ENCODE measurements around the gene JUNB. TPM values are rescaled to one million over a fixed set of nuclear protein-coding genes. Genes with fewer than 3 reads are reported as not detected.

JUNB gene
- total and polyA plus RNA-seq, 4 donors = 111 to 689 (median 163) TPM

GRCh38 chr19:12838182-12838885, 47.0 kb downstream of the JUNB start, which contains the start of gene MAST1:
Gene MAST1, plus strand, starts transcription at chr19:12838515. Its CDS starts 58 bp downstream, at chr19:12838573.
- WGBS, 2 donors = 1% methylated on average over 50 to 69 of the region's 69 CpGs
- ATAC-seq (ENCODE audit: insufficient read depth, low FRiP score) (no peak), DNase-seq (peak in 1 of 3 donors; percentile 22)
- Histone ChIP-seq H3K27me3 (ENCODE audit: control insufficient read depth in 3 of 3, insufficient read depth in 3 of 3, low read length in 2 of 3) (peaks cover 0 to 72% (median 67%) of the 10 kb centered on the region in 3 donors), H3K4me1 (ENCODE audit: control insufficient read depth in 5 of 5, insufficient read depth in 5 of 5, low read length in 5 of 5) (peaks cover 0 to 12% (median 0%) of the 10 kb centered on the region in 5 donors), H3K27ac (ENCODE audit: low read depth in 1 of 2, low read length in 1 of 2) (no peak within 1 kb of the TSS), H3K36me3 (ENCODE audit: control insufficient read depth in 4 of 4, insufficient read depth in 4 of 4, low read length in 4 of 4) (no peaks in the 10 kb centered on the region), H3K9ac (ENCODE audit: insufficient read depth in 1 of 2, low read length in 2 of 2) (no peak within 1 kb of the TSS), H3K4me3 (no peak within 1 kb of the TSS), H3K9me3 (ENCODE audit: control insufficient read depth in 4 of 4, insufficient read depth in 3 of 4, low read length in 3 of 4) (peaks cover 0 to 8% (median 0%) of the 10 kb centered on the region in 4 donors)
- TF ChIP-seq, protein P1, sequence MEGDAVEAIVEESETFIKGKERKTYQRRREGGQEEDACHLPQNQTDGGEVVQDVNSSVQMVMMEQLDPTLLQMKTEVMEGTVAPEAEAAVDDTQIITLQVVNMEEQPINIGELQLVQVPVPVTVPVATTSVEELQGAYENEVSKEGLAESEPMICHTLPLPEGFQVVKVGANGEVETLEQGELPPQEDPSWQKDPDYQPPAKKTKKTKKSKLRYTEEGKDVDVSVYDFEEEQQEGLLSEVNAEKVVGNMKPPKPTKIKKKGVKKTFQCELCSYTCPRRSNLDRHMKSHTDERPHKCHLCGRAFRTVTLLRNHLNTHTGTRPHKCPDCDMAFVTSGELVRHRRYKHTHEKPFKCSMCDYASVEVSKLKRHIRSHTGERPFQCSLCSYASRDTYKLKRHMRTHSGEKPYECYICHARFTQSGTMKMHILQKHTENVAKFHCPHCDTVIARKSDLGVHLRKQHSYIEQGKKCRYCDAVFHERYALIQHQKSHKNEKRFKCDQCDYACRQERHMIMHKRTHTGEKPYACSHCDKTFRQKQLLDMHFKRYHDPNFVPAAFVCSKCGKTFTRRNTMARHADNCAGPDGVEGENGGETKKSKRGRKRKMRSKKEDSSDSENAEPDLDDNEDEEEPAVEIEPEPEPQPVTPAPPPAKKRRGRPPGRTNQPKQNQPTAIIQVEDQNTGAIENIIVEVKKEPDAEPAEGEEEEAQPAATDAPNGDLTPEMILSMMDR (IDR thresholded peaks at IDR 0.05; ENCODE audit: control extremely low read depth, extremely low read depth) = peak; percentile 5

GRCh38 chr19:12838886-12839756, 47.8 kb downstream of the JUNB start:
- Histone ChIP-seq H3K27me3 (ENCODE audit: control insufficient read depth in 3 of 3, insufficient read depth in 3 of 3, low read length in 2 of 3) (peaks cover 0 to 71% (median 64%) of the 10 kb centered on the region in 3 donors), H3K36me3 (ENCODE audit: control insufficient read depth in 4 of 4, insufficient read depth in 4 of 4, low read length in 4 of 4) (no peaks in the 10 kb centered on the region), H3K4me1 (ENCODE audit: control insufficient read depth in 5 of 5, insufficient read depth in 5 of 5, low read length in 5 of 5) (peaks cover 0 to 12% (median 0%) of the 10 kb centered on the region in 5 donors)

DNA sequence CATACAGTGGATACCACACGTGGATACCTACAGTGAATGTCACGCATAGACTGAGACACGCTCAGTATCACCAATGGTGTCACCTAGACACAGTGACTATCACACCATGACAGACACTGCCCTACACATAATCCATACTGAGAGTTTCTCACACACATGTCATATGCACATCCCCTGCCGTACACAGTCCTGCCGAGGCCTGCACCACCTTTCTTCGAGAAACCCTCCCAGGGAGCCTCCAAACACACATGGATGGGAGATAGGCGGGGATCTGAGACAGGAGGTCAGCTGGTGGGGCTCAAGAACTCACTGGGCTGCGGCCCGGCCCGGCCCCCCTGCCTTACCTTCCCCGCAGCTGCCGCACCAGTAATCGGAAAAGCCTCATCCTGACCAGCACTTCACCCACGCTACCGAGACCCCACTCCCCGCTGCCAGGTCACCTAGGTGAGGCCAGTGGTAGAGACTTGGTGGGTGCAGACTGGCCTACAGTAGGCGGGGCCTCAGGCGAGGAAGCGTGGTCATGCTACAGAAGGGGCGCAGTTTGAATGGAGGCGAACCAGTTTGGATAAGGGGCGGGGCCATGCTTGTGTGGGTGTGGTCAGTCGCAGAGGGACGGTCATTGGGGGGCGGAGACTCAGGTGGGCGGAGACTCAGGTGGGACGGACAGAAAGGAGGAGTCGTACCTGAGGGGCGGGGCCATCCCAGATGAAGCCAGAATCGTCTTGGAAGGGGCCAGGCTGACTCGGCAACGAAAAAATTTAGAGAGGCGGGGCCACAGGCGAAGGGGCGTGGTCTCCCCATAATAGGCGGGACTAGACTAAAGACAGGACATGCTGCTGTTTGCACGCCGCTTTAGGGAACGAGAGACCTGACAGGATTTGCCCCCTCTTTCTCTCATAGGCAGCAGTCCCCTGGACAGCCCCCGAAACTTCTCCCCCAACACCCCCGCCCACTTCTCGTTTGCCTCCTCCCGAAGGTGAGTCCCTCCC, 49.1 kb downstream of the JUNB start:
- WGBS, 2 donors = 23 to 28% methylated on average over 43 of the region's 43 CpGs
- Histone ChIP-seq H3K36me3 (ENCODE audit: control insufficient read depth in 4 of 4, insufficient read depth in 4 of 4, low read length in 4 of 4) (no peaks in the 10 kb centered on the region), H3K27me3 (ENCODE audit: control insufficient read depth in 3 of 3, insufficient read depth in 3 of 3, low read length in 2 of 3) (peaks cover 0 to 58% (median 52%) of the 10 kb centered on the region in 3 donors), H3K4me3 (no peak overlapping the region), H3K9me3 (ENCODE audit: control insufficient read depth in 4 of 4, insufficient read depth in 3 of 4, low read length in 3 of 4) (peaks cover 0 to 5% (median 0%) of the 10 kb centered on the region in 4 donors), H3K9ac (ENCODE audit: insufficient read depth in 1 of 2, low read length in 2 of 2) (no peak overlapping the region), H3K27ac (ENCODE audit: low read depth in 1 of 2, low read length in 1 of 2) (no peak overlapping the region), H3K4me1 (ENCODE audit: control insufficient read depth in 5 of 5, insufficient read depth in 5 of 5, low read length in 5 of 5) (peaks cover 0 to 9% (median 0%) of the 10 kb centered on the region in 5 donors)
- peak; percentile 42 to 83 (median 45) for DNase-seq
- TF ChIP-seq, protein P1 (IDR thresholded peaks at IDR 0.05; ENCODE audit: control extremely low read depth, extremely low read depth) = no peak
- ATAC-seq (ENCODE audit: insufficient read depth, low FRiP score) = peak; percentile 63

More at GRCh38 chr19:12838886-12839756, 47.8 kb downstream of the JUNB start:
- TF ChIP-seq, protein P1 (IDR thresholded peaks at IDR 0.05; ENCODE audit: control extremely low read depth, extremely low read depth) = no peak
- Histone ChIP-seq H3K9ac (ENCODE audit: insufficient read depth in 1 of 2, low read length in 2 of 2) (no peak overlapping the region), H3K27ac (ENCODE audit: low read depth in 1 of 2, low read length in 1 of 2) (no peak overlapping the region), H3K4me3 (no peak overlapping the region), H3K9me3 (ENCODE audit: control insufficient read depth in 4 of 4, insufficient read depth in 3 of 4, low read length in 3 of 4) (peaks cover 0 to 8% (median 0%) of the 10 kb centered on the region in 4 donors)
- DNase-seq = no peak
- ATAC-seq (ENCODE audit: insufficient read depth, low FRiP score) = no peak
- WGBS, 2 donors = 20 to 23% methylated on average over 20 to 21 of the region's 21 CpGs
